Activated effector memory CD4-positive, alpha-beta T cell treated with anti-CD3 and anti-CD28 coated beads, Interleukin-2, amount 50 U/mL, for 16 hours (primary cell): ENCODE results near the gene SORT1.

Experiments
- DNase-seq: peaks from one replicate; pipeline ENCODE4 v3.0.0-alpha.2; 2020

Gene SORT1

DNA sequence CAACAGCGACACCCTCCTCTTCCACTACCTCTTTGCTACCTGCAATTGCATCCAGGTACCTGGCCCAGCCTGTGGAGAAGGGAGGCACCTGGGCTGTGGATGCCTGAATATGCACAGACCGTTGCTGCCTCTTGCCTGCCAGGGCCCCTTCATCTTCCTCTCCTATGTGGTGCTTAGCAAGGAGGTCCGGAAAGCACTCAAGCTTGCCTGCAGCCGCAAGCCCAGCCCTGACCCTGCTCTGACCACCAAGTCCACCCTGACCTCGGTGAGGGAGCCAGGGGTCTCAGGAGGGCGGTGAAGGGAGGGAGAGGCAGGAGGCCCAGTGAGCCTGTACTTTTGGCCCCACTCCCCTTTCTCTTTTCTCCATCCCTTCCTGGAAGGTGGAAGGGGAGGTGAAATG, 126.3 kb downstream of the SORT1 start:
- DNase-seq = no peak

DNA sequence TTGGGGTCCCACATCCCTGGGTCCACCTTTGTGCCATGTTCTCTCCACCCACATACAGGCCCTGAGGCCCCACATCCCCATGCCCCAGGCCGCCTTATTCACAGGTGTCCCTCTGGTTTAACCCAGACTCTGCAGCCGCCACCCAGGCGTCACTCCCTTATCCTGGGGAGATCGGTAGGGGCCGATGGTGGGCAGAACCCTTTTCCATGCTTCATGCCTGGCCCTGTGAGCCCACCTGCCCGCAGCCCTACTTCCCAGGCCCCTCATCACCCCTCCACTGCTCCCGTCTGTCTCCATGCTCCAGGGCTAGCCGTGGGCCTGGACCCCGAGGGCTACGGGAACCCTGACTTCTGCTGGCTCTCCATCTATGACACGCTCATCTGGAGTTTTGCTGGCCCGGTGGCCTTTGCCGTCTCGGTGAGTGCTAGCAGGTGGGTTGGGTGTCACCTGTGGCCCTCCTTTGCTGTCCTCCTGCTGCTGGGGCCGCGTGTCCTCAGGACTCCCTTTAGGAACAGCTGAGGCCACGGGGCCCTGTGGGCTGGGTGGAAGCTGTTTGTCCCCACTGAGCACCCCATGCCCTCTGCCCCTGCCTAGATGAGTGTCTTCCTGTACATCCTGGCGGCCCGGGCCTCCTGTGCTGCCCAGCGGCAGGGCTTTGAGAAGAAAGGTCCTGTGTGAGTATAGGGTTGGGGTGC, 126.9 kb downstream of the SORT1 start:
- no peak for DNase-seq

DNA sequence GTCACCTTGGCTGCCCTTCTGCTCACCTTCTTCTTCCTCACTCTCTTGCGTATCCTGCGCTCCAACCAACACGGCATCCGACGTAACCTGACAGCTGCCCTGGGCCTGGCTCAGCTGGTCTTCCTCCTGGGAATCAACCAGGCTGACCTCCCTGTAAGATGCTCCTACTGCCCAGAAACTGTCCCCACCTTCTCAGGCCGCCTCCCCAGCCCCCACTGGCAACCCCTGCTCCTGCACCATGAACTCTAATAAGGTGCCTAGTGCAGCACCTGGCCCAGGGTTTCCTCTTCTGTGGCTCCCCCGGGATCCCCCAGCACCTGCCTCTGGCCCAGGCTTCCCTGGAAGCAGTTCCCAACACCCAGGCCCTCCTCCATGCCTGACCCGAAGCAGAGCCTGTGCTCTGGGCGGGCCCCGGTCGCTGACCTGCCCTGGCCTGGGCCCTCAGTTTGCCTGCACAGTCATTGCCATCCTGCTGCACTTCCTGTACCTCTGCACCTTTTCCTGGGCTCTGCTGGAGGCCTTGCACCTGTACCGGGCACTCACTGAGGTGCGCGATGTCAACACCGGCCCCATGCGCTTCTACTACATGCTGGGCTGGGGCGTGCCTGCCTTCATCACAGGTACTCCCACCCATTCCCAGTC, 127.6 kb downstream of the SORT1 start:
- no peak for DNase-seq

DNA sequence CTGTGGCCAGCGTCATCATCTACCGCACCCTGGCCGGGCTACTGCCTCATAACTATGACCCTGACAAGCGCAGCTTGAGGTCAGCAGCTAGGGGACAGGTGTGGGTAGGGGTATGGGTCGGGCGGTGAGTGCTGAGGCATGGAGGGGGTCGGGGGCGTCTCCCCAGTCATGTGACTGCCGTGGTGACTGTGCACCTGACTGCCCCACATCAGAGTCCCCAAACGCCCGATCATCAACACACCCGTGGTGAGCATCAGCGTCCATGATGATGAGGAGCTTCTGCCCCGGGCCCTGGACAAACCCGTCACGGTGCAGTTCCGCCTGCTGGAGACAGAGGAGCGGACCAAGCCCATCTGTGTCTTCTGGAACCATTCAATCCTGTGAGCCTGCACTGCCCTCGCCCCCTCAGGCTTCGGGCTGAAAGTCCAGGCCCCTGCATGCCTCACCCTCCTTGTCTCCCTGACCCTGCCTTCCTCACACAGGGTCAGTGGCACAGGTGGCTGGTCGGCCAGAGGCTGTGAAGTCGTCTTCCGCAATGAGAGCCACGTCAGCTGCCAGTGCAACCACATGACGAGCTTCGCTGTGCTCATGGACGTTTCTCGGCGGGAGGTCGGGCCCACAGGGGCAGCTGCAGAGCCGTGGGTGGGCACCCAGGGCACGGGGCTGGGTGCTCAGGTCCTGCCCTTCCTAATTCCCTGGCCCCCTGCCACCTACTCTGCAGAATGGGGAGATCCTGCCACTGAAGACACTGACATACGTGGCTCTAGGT, 128.3 kb downstream of the SORT1 start:
- no peak for DNase-seq

DNA sequence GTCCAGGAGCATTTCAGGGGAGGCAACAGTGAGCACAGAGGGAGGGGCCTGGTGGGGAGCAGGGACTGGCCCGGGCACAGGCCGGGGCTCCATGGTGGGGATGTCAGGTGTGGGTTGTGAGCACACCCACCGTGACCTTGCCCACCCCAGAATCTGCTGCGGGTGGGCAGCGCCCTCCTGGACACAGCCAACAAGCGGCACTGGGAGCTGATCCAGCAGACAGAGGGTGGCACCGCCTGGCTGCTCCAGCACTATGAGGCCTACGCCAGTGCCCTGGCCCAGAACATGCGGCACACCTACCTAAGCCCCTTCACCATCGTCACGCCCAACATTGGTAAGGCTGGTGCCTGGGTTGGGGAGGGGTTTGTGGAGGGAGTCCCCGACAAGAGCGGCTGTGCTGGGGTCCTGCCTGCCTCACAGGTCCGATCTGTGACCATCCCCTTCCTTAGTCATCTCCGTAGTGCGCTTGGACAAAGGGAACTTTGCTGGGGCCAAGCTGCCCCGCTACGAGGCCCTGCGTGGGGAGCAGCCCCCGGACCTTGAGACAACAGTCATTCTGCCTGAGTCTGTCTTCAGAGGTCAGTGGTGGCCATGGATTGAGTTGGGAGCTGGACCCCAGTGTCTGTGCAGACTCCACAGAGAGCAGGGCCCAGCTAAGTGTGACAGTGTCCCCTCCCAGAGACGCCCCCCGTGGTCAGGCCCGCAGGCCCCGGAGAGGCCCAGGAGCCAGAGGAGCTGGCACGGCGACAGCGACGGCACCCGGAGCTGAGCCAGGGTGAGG, 129.1 kb downstream of the SORT1 start:
- DNase-seq = no peak

DNA sequence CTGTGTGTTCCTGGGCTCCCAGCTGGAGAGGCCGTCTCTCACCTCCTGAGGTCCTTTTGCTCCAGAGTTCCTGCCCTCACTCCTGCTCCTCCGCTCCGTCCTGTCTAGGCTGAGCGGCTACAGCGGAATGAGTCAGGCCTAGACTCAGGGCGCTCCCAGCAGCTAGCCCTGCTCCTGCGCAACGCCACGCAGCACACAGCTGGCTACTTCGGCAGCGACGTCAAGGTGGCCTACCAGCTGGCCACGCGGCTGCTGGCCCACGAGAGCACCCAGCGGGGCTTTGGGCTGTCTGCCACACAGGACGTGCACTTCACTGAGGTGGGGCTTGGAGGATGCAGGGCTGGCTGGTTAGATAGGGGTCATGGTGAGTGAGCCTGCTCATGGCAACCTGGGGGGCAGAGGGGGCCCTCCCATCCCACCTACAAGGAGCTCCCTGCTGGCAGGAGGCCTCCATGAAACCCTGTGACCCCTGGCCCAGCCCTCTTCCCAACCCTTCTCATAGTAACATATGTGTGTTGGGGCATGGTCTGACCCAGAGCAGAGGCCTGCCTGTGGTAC, 129.9 kb downstream of the SORT1 start:
- no peak for DNase-seq

DNA sequence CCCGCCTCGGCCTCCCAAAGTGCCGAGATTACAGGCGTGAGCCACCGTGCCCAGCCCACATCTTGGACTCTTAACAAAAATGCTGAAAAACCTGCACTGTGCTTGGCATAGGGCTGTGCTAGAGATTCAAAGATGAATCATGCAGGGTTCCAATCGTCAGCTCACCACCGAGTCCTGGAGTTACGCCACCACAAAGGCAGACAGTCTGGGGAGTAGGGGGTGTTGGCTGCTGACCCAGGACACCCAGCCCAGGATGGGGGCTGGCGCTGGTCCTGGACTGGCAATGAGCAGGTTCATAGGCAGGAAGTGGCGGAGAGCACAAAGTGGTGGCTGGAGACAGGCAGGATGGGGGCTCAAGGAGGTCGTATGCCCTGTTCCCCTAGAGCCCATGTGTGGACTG, 130.8 kb downstream of the SORT1 start:
- DNase-seq = no peak

DNA sequence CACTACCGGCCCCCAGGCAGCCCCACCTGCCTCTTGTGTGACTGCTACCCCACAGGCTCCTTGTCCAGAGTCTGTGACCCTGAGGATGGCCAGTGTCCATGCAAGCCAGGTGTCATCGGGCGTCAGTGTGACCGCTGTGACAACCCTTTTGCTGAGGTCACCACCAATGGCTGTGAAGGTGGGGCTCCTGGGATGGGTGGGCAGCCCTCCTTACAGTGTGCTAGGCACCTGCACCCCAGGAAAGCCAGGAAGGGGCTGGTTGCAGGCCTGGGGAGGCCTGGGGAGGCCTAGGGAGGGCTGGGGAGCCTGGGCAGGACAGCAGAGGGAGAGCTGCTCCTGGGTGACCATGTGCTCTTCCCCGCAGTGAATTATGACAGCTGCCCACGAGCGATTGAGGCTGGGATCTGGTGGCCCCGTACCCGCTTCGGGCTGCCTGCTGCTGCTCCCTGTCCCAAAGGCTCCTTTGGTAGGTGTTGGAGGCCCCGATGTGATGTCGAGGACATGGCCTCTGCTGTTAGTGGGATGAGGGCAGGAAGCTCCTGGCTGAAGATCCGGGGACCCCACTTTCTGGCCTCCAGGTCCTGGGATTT, 131.9 kb downstream of the SORT1 start:
- DNase-seq = no peak

DNA sequence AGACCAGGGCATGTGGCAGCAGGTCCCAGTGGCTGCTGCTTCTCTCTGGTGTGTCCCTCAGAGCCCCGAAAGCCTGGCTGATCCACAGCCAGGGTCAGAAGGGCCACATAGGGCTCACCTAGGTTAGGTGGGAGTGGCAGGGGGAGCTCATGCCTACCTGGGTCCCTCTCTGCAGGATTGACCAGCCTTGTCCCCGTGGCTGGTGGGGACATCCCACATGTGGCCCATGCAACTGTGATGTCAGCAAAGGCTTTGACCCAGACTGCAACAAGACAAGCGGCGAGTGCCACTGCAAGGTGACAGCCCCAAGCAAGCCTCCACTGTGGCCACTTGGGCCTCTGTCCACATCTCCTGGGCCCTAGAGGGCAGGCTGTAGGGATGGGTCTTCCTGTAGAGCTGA, 132.7 kb downstream of the SORT1 start:
- no peak for DNase-seq

DNA sequence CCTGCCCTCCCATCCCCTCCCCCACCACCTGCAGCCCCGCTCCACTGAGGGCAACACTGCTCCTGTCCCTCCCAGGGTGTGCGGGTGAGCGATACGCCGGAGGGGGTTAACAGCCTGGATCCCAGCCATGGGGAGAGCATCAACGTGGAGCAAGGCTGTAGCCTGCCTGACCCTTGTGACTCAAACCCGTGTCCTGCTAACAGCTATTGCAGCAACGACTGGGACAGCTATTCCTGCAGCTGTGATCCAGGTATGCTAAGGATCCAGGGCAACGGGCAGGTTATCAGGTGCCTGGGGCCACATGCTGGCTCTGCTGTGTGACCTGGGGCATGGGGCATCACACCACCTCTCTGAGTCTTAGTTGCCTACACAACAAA, 133.4 kb downstream of the SORT1 start:
- no peak for DNase-seq

DNA sequence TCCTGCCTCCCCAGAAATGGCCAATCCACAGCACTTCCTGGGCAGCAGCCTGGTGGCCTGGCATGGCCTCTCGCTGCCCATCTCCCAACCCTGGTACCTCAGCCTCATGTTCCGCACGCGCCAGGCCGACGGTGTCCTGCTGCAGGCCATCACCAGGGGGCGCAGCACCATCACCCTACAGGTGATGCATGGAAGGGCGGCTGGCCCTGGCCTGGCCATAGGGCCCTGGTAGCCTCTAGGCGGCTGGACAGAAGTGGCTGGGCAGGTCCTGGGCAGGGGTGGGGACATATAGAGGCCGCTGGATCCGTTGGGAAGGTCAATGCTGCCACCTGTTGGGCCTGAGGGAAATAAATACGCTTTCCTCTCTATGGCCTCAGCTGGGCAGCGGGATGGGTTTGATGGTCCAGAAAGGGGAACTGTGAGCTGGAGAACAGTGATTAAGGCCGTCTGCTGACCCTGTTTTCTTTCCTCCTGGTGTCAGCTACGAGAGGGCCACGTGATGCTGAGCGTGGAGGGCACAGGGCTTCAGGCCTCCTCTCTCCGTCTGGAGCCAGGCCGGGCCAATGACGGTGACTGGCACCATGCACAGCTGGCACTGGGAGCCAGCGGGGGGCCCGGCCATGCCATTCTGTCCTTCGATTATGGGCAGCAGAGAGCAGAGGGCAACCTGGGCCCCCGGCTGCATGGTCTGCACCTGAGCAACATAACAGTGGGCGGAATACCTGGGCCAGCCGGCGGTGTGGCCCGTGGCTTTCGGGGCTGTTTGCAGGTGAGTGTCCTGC, 133.9 kb downstream of the SORT1 start:
- DNase-seq = peak; percentile 92

DNA sequence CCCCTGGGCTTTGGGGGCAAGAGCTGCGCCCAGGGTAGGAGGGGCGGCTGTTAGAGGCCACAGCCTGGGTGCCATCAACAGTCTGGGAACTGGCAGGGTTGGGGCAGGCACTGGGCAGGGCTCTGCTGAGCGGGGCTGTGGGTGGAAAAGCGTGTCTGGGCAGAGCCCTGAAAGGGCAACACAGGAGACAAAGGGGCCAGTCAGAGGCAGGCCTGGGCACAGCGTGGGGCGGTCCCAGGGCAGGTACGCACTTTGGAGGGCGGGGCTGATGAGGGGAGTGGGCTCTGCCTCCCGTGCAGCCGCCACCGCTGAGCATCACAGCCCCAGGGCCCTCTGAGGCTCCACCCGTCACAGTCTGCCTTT, 134.5 kb downstream of the SORT1 start:
- no peak for DNase-seq

DNA sequence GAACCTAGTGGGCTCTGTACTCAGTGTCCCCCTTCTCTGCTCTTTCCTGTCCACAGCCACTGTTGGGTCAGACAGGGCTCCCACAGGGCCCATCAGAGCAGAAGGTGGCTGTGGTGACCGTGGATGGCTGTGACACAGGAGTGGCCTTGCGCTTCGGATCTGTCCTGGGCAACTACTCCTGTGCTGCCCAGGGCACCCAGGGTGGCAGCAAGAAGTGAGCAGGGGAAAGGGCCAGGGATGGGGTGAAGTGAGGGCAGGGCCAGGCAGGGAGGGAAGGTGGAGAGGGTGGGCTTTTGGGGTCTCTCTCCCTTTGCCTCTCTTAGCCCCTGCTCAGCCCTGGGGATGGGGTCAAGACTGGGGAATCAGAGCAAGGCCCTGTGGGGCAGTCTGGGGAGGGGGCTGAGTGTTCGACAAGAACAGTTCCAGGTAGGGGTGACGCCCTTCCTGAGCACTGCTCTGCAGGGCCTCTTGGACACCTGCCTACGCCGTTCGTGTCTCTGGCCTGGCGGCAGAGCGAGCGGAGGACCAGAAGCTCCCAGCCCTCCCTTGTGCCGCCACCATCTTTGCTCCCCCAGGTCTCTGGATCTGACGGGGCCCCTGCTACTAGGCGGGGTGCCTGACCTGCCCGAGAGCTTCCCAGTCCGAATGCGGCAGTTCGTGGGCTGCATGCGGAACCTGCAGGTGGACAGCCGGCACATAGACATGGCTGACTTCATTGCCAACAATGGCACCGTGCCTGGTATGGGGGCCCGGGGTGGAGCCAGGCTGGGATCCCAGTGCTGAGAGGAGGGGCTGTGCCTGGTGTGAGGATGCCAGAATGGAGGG, 135.3 kb downstream of the SORT1 start:
- DNase-seq = no peak

DNA sequence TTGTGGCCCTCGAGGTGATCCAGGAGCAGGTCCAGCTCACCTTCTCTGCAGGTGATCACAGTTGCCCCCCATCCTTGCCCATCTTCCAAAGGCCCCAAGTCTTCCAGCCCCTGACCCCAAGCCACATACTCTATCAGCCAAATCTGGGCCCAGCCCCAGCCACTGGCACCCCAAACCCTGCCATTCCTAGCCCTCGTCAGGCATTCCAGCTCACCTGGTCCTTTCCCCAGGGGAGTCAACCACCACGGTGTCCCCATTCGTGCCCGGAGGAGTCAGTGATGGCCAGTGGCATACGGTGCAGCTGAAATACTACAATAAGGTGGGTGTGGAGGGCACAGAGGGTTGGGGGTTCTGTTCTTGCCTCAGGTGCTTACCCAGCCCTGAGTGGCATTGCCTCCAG, 136.1 kb downstream of the SORT1 start:
- DNase-seq = no peak

DNA sequence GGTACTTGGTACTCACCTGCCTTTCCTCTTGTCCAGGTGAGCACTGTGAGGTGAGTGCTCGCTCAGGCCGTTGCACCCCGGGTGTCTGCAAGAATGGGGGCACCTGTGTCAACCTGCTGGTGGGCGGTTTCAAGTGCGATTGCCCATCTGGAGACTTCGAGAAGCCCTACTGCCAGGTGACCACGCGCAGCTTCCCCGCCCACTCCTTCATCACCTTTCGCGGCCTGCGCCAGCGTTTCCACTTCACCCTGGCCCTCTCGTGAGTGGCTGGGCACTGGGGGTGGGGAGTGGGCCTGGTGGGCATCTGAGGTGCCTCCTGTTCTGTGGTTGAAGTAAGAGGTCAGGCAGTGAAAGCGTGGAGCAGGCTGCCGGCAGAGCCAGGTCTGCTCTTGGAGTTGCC, 136.7 kb downstream of the SORT1 start:
- DNase-seq = no peak

DNA sequence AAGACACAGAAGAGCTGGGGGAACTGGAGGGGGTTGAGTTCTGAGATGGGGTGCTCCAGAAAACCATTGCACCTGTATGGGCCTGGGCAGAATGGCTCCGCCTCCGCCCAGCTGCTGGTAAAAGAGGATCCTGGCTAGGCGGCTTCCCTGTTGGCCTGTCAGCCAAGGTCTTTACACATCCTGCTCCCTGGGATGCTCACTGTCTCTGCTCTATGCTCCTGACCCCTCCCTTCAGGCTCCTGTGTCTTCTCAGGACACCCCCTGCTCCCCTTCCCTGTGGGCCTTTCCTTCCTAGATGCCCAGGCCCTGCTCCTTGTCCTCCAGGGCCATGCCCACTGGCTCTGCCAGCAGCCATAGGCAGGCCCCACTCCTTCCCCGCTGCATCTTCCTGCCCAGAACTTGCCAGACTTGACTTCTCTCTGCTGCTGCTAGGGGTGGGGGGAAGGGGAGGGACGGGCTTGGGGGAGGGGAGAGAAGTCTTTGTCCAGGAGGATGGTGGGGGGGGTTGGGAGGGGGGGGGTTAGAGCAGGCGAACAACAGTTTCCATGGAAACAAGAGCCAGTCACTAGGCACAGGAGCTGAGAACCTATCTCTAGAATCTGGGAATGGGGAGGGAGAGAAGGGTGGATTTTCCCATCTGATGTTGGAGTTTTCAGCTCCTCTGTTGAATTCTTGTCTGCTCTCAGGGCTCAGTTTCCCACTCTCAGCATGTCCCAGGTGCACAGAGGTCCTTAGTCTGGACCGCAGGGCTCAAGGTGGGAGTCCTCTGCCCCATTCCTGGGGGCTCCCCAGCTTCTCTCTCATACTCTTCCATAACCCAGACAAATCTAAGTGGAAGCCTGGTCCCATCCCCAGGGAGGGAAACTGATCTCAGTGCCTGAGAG, 137.8 kb downstream of the SORT1 start:
- DNase-seq = no peak
